HG02623 (cell line): Measurements from ENCODE around the gene COL6A1.

Experiments used
- ATAC-seq: cut with Tn5 transposase; IDR thresholded peaks from one replicate; pipeline ENCODE4 v1.9.1; 2021; ENCODE audit warnings: moderate library complexity; ENCODE audit not compliant: unreplicated experiment

Gene COL6A1

GRCh38 chr21:45981151-45982091 lies at the start of gene COL6A1:
TSS of gene COL6A1 (plus strand) at chr21:45981770. CDS start at chr21:45981851, 81 bp downstream.
- ATAC-seq: no peak

- no peak for ATAC-seq
Measured at GRCh38 chr21:45932922-45933502, 48.6 kb upstream of the COL6A1 start.

GRCh38 chr21:45934085-45934484 lies 47.5 kb upstream of the COL6A1 start:
- no peak for ATAC-seq

- ATAC-seq: no peak
Measured at GRCh38 chr21:45934554-45934953, 47.0 kb upstream of the COL6A1 start.

- ATAC-seq: no peak
Measured at GRCh38 chr21:45935628-45936027, 45.9 kb upstream of the COL6A1 start.

GRCh38 chr21:45937721-45938452 lies 43.7 kb upstream of the COL6A1 start:
- ATAC-seq: no peak

- no peak for ATAC-seq
Measured at GRCh38 chr21:45938453-45938755, 43.2 kb upstream of the COL6A1 start.

- no peak for ATAC-seq
Measured at GRCh38 chr21:45938811-45939520, 42.6 kb upstream of the COL6A1 start.

GRCh38 chr21:45939521-45940045 lies 42.0 kb upstream of the COL6A1 start:
- ATAC-seq: no peak

- no peak for ATAC-seq
Measured at GRCh38 chr21:45940091-45940490, 41.5 kb upstream of the COL6A1 start.

- no peak for ATAC-seq
Measured at GRCh38 chr21:45940621-45941337, 40.8 kb upstream of the COL6A1 start.

- no peak for ATAC-seq
Measured at GRCh38 chr21:45941338-45941710, 40.2 kb upstream of the COL6A1 start.

GRCh38 chr21:45941717-45942546 lies 39.6 kb upstream of the COL6A1 start:
- no peak for ATAC-seq

GRCh38 chr21:45942755-45943629 lies 38.6 kb upstream of the COL6A1 start:
- no peak for ATAC-seq

- ATAC-seq: no peak
Measured at GRCh38 chr21:45943630-45944540, 37.7 kb upstream of the COL6A1 start.

- no peak for ATAC-seq
Measured at GRCh38 chr21:45944601-45945000, 37.0 kb upstream of the COL6A1 start.

- ATAC-seq: no peak
Measured at GRCh38 chr21:45945066-45945867, 36.3 kb upstream of the COL6A1 start.
